HEK293 (cell line): ENCODE data around the gene FHL2.

Experiments used
- CTCF ChIA-PET: fragments of 350-600 bp; formaldehyde crosslinking; extraction: SDS; loops from one replicate; lab custom pipeline; 2021; ENCODE audit warnings: antibody characterized with exemption; lab: Yijun Ruan, JAX
- POLR2A ChIA-PET: fragments of 300-600 bp; formaldehyde crosslinking; extraction: SDS; loops from one replicate; lab custom pipeline; 2020; ENCODE audit warnings: antibody characterized with exemption, inconsistent platforms; lab: Yijun Ruan, JAX
- H3K27ac ChIP-seq: fragments of 200-500 bp; sonication (Bioruptor generic); 2 replicates; pipeline ENCODE4 v1.5.1; 2014; ENCODE audit warnings: low read depth, low read length, control low read depth, inconsistent platforms; ENCODE audit errors: extremely low read depth
- H3K36me3 ChIP-seq, 2 experiments: fragments of 200-500 bp in 1 of 2; sonication (Bioruptor generic) in 1 of 2; 1 replicate in 1 of 2; 2 replicates in 1 of 2; pipeline ENCODE4 v1.5.1; 2014 to 2017; ENCODE audit warnings: inconsistent platforms in 2 of 2, low read length in 2 of 2; ENCODE audit not compliant: control insufficient read depth in 2 of 2, insufficient read depth in 1 of 2
- H3K4me1 ChIP-seq: fragments of 200-500 bp; sonication (Bioruptor generic); 2 replicates; pipeline ENCODE4 v1.5.1; 2014; ENCODE audit warnings: mild to moderate bottlenecking, low read length, inconsistent platforms; ENCODE audit not compliant: control insufficient read depth, insufficient read depth
- H3K4me3 ChIP-seq: 2 replicates; pipeline ENCODE4 v1.5.1; 2011; ENCODE audit warnings: low read depth, mild to moderate bottlenecking, control low read depth, low read length, moderate library complexity
- H3K9me3 ChIP-seq: fragments of 200-500 bp; sonication (Bioruptor generic); 2 replicates; pipeline ENCODE4 v1.5.1; 2014; ENCODE audit warnings: low read depth, low read length, inconsistent platforms; ENCODE audit not compliant: control insufficient read depth, insufficient read depth
- RBAK ChIP-seq: fragments of 450-650 bp; formaldehyde crosslinking; IDR thresholded peaks from 2 replicates; pipeline ENCODE4 v1.5.1; 2016; ENCODE audit warnings: missing biosample characterization, missing genetic modification characterization
- SCRT1 ChIP-seq: fragments of 450-650 bp; formaldehyde crosslinking; IDR thresholded peaks from 2 replicates; pipeline ENCODE4 v1.5.1; 2016; ENCODE audit warnings: missing biosample characterization, missing genetic modification characterization, borderline replicate concordance
- ZEB2 ChIP-seq: fragments of 450-650 bp; formaldehyde crosslinking; IDR thresholded peaks from 2 replicates; pipeline ENCODE4 v1.5.1; 2016; ENCODE audit warnings: missing biosample characterization, missing genetic modification characterization
- ZIC2 ChIP-seq: fragments of 450-650 bp; formaldehyde crosslinking; IDR thresholded peaks from 2 replicates; pipeline ENCODE4 v1.5.1; 2016; ENCODE audit warnings: missing biosample characterization, missing genetic modification characterization
- ZNF10 ChIP-seq: fragments of 450-650 bp; formaldehyde crosslinking; IDR thresholded peaks from 2 replicates; pipeline ENCODE4 v1.5.1; 2017; ENCODE audit warnings: missing biosample characterization, missing genetic modification characterization
- ZNF184 ChIP-seq: fragments of 450-650 bp; IDR thresholded peaks from 2 replicates; pipeline ENCODE4 v1.5.1; 2018; ENCODE audit warnings: missing biosample characterization, mild to moderate bottlenecking, missing genetic modification characterization
- ZNF248 ChIP-seq: fragments of 450-650 bp; formaldehyde crosslinking; IDR thresholded peaks from 2 replicates; pipeline ENCODE4 v1.5.1; 2017; ENCODE audit warnings: missing biosample characterization, missing genetic modification characterization
- ZNF274 ChIP-seq, 2 experiments: fragments of 200-500 bp in 1 of 2; fragments of 450-650 bp in 1 of 2; sonication (Bioruptor generic) in 1 of 2; formaldehyde crosslinking in 1 of 2; IDR thresholded peaks; 2 replicates each; pipeline versions ENCODE4 v1.5.1 to v1.6.1; 2014 to 2016; ENCODE audit warnings: borderline replicate concordance in 1 of 2, inconsistent platforms in 1 of 2, low read length in 1 of 2, missing biosample characterization in 1 of 2, missing genetic modification characterization in 1 of 2
- ZNF510 ChIP-seq: fragments of 450-650 bp; formaldehyde crosslinking; IDR thresholded peaks from 2 replicates; pipeline ENCODE4 v1.5.1; 2018; ENCODE audit warnings: mild to moderate bottlenecking, missing genetic modification characterization, missing biosample characterization; ENCODE audit not compliant: insufficient replicate concordance
- ZNF707 ChIP-seq: fragments of 450-650 bp; formaldehyde crosslinking; IDR thresholded peaks from 2 replicates; pipeline ENCODE4 v1.5.1; 2016; ENCODE audit warnings: missing biosample characterization, missing genetic modification characterization
- ZNF792 ChIP-seq: fragments of 450-650 bp; formaldehyde crosslinking; IDR thresholded peaks from 2 replicates; pipeline ENCODE4 v1.5.1; 2016; ENCODE audit warnings: missing biosample characterization, missing genetic modification characterization
- TF ChIP-seq, protein P1 (sequence below): fragments of 450-650 bp; formaldehyde crosslinking; IDR thresholded peaks from 2 replicates; pipeline ENCODE4 v1.5.1; 2016; ENCODE audit warnings: missing biosample characterization, missing genetic modification characterization, borderline replicate concordance
- TF ChIP-seq, protein P2 (sequence below): fragments of 450-650 bp; formaldehyde crosslinking; IDR thresholded peaks from 2 replicates; pipeline ENCODE4 v1.5.1; 2016; ENCODE audit warnings: missing biosample characterization, missing genetic modification characterization
- TF ChIP-seq, protein P3 (sequence below): fragments of 450-650 bp; formaldehyde crosslinking; conservative IDR thresholded peaks from 2 replicates; pipeline ENCODE4 v1.5.1; 2016; ENCODE audit warnings: low read depth, missing biosample characterization, missing genetic modification characterization
- TF ChIP-seq, protein P4 (sequence below): fragments of 450-650 bp; formaldehyde crosslinking; IDR thresholded peaks from 2 replicates; pipeline ENCODE4 v1.5.1; 2017; ENCODE audit warnings: missing biosample characterization, missing genetic modification characterization
- TF ChIP-seq, protein P5 (sequence below): fragments of 450-650 bp; formaldehyde crosslinking; IDR thresholded peaks from 2 replicates; pipeline ENCODE4 v1.5.1; 2016; ENCODE audit warnings: missing biosample characterization, missing genetic modification characterization
- TF ChIP-seq, protein P6 (sequence below): fragments of 450-650 bp; formaldehyde crosslinking; IDR thresholded peaks from 2 replicates; pipeline ENCODE4 v1.5.1; 2016; ENCODE audit warnings: missing biosample characterization, missing genetic modification characterization

Gene FHL2

DNA sequence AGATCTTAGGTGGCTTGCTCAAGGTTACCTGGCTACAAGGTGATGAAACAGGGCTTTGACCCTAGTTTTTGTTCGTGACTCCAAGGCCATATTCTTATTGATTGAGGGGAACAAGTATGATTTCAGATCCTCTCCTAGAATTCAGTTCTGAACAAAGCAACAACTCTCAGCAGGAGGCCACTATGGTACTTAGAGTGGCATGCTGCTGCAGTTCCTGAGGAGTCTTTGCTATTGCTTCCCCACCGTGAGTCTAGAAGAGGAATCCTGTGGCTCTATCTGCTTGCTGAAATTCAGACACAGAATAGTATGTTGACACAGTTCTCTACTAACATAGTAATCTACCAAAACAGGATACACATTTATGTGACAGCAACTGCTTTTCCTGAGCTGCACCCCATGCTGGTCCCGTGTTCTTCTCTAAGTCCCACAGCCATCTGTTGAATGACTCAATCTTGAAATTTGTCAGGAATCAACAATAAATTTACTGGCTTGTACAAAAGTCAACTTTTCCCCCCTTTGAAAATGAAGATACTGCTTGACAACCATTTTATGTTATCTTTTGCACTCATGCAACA, 73.4 kb downstream of the FHL2 start (continued):
- TF ChIP-seq, protein P1, sequence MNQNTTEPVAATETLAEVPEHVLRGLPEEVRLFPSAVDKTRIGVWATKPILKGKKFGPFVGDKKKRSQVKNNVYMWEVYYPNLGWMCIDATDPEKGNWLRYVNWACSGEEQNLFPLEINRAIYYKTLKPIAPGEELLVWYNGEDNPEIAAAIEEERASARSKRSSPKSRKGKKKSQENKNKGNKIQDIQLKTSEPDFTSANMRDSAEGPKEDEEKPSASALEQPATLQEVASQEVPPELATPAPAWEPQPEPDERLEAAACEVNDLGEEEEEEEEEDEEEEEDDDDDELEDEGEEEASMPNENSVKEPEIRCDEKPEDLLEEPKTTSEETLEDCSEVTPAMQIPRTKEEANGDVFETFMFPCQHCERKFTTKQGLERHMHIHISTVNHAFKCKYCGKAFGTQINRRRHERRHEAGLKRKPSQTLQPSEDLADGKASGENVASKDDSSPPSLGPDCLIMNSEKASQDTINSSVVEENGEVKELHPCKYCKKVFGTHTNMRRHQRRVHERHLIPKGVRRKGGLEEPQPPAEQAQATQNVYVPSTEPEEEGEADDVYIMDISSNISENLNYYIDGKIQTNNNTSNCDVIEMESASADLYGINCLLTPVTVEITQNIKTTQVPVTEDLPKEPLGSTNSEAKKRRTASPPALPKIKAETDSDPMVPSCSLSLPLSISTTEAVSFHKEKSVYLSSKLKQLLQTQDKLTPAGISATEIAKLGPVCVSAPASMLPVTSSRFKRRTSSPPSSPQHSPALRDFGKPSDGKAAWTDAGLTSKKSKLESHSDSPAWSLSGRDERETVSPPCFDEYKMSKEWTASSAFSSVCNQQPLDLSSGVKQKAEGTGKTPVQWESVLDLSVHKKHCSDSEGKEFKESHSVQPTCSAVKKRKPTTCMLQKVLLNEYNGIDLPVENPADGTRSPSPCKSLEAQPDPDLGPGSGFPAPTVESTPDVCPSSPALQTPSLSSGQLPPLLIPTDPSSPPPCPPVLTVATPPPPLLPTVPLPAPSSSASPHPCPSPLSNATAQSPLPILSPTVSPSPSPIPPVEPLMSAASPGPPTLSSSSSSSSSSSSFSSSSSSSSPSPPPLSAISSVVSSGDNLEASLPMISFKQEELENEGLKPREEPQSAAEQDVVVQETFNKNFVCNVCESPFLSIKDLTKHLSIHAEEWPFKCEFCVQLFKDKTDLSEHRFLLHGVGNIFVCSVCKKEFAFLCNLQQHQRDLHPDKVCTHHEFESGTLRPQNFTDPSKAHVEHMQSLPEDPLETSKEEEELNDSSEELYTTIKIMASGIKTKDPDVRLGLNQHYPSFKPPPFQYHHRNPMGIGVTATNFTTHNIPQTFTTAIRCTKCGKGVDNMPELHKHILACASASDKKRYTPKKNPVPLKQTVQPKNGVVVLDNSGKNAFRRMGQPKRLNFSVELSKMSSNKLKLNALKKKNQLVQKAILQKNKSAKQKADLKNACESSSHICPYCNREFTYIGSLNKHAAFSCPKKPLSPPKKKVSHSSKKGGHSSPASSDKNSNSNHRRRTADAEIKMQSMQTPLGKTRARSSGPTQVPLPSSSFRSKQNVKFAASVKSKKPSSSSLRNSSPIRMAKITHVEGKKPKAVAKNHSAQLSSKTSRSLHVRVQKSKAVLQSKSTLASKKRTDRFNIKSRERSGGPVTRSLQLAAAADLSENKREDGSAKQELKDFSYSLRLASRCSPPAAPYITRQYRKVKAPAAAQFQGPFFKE (tag by site-specific recombination), result no peak
- TF ChIP-seq, protein P2, sequence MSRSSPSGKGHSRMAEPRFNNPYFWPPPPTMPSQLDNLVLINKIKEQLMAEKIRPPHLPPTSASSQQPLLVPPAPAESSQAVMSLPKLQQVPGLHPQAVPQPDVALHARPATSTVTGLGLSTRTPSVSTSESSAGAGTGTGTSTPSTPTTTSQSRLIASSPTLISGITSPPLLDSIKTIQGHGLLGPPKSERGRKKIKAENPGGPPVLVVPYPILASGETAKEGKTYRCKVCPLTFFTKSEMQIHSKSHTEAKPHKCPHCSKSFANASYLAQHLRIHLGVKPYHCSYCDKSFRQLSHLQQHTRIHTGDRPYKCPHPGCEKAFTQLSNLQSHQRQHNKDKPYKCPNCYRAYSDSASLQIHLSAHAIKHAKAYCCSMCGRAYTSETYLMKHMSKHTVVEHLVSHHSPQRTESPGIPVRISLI (tag by site-specific recombination), result no peak
- TF ChIP-seq ZNF10 (no peak), SCRT1 (tag by site-specific recombination) (no peak), ZIC2 (tag by site-specific recombination) (peak; percentile 55), RBAK (no peak)

DNA sequence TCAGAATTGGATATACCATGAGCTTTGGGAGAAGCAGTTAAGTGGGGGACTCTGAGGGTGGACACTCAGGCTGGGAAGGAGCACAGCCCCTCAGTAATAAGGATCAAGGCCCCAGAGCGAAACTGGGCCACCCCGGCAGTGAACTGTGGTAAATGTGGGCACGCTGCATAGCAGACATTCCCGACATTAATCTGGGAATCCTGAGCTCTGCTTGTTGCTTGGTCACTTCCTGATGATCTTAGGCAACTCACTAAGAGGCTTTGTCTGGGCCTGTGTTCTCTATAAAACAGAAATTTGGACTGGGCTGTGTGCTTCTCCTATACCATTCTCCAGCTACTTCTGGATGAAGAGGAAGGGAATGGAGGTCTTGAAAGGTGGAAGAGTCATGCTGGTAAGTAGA, 74.1 kb downstream of the FHL2 start:
- Histone ChIP-seq H3K4me1 (peaks cover 12% of the 10 kb centered on the region), H3K9me3 (no peaks in the 10 kb centered on the region), H3K36me3 (peaks cover 0 to 5% of the 10 kb centered on the region in 2 experiments; a peak in 1 of 3 replicates), H3K27ac (no peak overlapping the region), H3K4me3 (no peak overlapping the region)
- CTCF ChIA-PET, result interaction anchor here (0.9 to 1.0 kb wide), 2 partner anchors 21 to 30 kb away, joined by 3 to 5 read pairs; no protein-coding TSS in a partner anchor
- POLR2A ChIA-PET, result no interaction called here
- TF ChIP-seq ZNF274 (IDR thresholded peaks at IDR 0.05; ENCODE audit: low read length) (no peak), ZNF274 (tag by site-specific recombination; IDR thresholded peaks at IDR 0.05; ENCODE audit: borderline replicate concordance) (no peak), ZNF248 (tag by site-specific recombination) (no peak), ZNF184 (tag by site-specific recombination) (no peak), ZEB2 (no peak), ZNF510 (tag by site-specific recombination) (no peak), ZNF10 (no peak), ZNF792 (tag by site-specific recombination) (no peak), ZNF707 (no peak)
- TF ChIP-seq, protein P3, sequence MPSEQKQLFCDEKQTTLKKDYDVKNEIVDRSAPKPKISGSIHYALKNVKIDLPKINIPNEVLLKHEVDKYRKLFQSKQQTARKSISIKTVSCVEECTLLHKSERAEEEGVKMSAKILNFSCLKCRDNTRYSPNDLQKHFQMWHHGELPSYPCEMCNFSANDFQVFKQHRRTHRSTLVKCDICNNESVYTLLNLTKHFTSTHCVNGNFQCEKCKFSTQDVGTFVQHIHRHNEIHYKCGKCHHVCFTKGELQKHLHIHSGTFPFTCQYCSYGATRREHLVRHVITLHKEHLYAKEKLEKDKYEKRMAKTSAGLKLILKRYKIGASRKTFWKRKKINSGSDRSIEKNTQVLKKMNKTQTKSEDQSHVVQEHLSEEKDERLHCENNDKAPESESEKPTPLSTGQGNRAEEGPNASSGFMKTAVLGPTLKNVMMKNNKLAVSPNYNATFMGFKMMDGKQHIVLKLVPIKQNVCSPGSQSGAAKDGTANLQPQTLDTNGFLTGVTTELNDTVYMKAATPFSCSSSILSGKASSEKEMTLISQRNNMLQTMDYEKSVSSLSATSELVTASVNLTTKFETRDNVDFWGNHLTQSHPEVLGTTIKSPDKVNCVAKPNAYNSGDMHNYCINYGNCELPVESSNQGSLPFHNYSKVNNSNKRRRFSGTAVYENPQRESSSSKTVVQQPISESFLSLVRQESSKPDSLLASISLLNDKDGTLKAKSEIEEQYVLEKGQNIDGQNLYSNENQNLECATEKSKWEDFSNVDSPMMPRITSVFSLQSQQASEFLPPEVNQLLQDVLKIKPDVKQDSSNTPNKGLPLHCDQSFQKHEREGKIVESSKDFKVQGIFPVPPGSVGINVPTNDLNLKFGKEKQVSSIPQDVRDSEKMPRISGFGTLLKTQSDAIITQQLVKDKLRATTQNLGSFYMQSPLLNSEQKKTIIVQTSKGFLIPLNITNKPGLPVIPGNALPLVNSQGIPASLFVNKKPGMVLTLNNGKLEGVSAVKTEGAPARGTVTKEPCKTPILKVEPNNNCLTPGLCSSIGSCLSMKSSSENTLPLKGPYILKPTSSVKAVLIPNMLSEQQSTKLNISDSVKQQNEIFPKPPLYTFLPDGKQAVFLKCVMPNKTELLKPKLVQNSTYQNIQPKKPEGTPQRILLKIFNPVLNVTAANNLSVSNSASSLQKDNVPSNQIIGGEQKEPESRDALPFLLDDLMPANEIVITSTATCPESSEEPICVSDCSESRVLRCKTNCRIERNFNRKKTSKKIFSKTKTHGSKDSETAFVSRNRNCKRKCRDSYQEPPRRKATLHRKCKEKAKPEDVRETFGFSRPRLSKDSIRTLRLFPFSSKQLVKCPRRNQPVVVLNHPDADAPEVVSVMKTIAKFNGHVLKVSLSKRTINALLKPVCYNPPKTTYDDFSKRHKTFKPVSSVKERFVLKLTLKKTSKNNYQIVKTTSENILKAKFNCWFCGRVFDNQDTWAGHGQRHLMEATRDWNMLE, result no peak
- TF ChIP-seq, protein P4, sequence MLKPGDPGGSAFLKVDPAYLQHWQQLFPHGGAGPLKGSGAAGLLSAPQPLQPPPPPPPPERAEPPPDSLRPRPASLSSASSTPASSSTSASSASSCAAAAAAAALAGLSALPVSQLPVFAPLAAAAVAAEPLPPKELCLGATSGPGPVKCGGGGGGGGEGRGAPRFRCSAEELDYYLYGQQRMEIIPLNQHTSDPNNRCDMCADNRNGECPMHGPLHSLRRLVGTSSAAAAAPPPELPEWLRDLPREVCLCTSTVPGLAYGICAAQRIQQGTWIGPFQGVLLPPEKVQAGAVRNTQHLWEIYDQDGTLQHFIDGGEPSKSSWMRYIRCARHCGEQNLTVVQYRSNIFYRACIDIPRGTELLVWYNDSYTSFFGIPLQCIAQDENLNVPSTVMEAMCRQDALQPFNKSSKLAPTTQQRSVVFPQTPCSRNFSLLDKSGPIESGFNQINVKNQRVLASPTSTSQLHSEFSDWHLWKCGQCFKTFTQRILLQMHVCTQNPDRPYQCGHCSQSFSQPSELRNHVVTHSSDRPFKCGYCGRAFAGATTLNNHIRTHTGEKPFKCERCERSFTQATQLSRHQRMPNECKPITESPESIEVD (tag by site-specific recombination), result no peak
- TF ChIP-seq, protein P5, sequence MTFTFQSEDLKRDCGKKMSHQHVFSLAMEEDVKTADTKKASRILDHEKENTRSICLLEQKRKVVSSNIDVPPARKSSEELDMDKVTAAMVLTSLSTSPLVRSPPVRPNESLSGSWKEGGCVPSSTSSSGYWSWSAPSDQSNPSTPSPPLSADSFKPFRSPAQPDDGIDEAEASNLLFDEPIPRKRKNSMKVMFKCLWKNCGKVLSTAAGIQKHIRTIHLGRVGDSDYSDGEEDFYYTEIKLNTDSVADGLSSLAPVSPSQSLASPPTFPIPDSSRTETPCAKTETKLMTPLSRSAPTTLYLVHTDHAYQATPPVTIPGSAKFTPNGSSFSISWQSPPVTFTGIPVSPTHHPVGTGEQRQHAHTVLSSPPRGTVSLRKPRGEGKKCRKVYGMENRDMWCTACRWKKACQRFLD, result no peak
- TF ChIP-seq, protein P6, sequence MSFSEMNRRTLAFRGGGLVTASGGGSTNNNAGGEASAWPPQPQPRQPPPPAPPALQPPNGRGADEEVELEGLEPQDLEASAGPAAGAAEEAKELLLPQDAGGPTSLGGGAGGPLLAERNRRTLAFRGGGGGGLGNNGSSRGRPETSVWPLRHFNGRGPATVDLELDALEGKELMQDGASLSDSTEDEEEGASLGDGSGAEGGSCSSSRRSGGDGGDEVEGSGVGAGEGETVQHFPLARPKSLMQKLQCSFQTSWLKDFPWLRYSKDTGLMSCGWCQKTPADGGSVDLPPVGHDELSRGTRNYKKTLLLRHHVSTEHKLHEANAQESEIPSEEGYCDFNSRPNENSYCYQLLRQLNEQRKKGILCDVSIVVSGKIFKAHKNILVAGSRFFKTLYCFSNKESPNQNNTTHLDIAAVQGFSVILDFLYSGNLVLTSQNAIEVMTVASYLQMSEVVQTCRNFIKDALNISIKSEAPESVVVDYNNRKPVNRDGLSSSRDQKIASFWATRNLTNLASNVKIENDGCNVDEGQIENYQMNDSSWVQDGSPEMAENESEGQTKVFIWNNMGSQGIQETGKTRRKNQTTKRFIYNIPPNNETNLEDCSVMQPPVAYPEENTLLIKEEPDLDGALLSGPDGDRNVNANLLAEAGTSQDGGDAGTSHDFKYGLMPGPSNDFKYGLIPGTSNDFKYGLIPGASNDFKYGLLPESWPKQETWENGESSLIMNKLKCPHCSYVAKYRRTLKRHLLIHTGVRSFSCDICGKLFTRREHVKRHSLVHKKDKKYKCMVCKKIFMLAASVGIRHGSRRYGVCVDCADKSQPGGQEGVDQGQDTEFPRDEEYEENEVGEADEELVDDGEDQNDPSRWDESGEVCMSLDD (tag by site-specific recombination), result no peak
